K562 (cell line): ENCODE data around the gene XRN2. TPM values are rescaled to one million over a fixed set of nuclear protein-coding genes. Genes with fewer than 3 reads are reported as not detected.

ENCODE experiments used
- ATAC-seq: fragments of 200-7000 bp; cut with Tn5 transposase; 3 replicates; pipeline ENCODE4 v1.9.1; 2020; ENCODE audit warnings: moderate library complexity
- BruUV-seq: library from RNA; stranded (reverse); fragments of 400-500 nt; replicated peaks from 2 replicates; lab custom pipeline; 2021; lab: Mats Ljungman, UMichigan
- CTCF ChIA-PET: fragments of 300-600 bp; formaldehyde crosslinking; extraction: SDS; loops from one replicate; lab custom pipeline; 2021; ENCODE audit warnings: low intra/inter-chr PET ratio; lab: Yijun Ruan, JAX
- POLR2A ChIA-PET: fragments of 300-600, 350-650 bp; sonication (Branson Sonifier 250); formaldehyde crosslinking; extraction: SDS; loops from one replicate; lab custom pipeline; 2021; ENCODE audit warnings: antibody characterized with exemption, inconsistent platforms; lab: Yijun Ruan, JAX
- DNase-seq, 4 experiments: peaks; one replicate each; pipeline versions ENCODE4 v3.0.0 to v3.0.0-alpha.2; 2011 to 2018; ENCODE audit warnings: low spot score in 3 of 4, mixed read lengths in 3 of 4; ENCODE audit errors: extremely low read depth in 1 of 4
- FAIRE-seq: peaks from 2 replicates; lab custom pipeline; 2011; peaks lifted over from hg19 to GRCh38; lab: Jason Lieb, UNC
- H2AFZ ChIP-seq: 2 replicates; pipeline ENCODE4 v1.6.0; 2011; ENCODE audit warnings: low read depth, low read length, control low read depth, inconsistent platforms
- H3K27ac ChIP-seq: fragments of 200-600 bp; 3 replicates; pipeline ENCODE4 v1.8.0; 2011; ENCODE audit warnings: low read depth, mild to moderate bottlenecking, control low read depth, inconsistent platforms, low read length, moderate library complexity, mixed read lengths; ENCODE audit errors: extremely low read depth
- H3K27me3 ChIP-seq, 2 experiments: fragments of 300-600 bp in 1 of 2; 2 replicates in 1 of 2; 3 replicates in 1 of 2; pipeline versions ENCODE4 v1.6.0 to v1.8.0; 2011; ENCODE audit warnings: inconsistent platforms in 2 of 2, low read length in 2 of 2, mild to moderate bottlenecking in 1 of 2, mixed read lengths in 1 of 2, moderate library complexity in 1 of 2; ENCODE audit not compliant: control insufficient read depth in 2 of 2, insufficient read depth in 2 of 2
- H3K36me3 ChIP-seq: fragments of 300-600 bp; 3 replicates; pipeline ENCODE4 v1.8.0; 2011; ENCODE audit warnings: mild to moderate bottlenecking, low read length, inconsistent platforms; ENCODE audit not compliant: control insufficient read depth, insufficient read depth
- H3K4me1 ChIP-seq, 2 experiments: fragments of 200-600 bp in 1 of 2; replicated peaks in 1 of 2; 2 replicates in 1 of 2; 3 replicates in 1 of 2; pipeline versions ENCODE4 v1.5.1 to v1.8.0; 2011; ENCODE audit warnings: inconsistent platforms in 2 of 2, low read length in 2 of 2, mild to moderate bottlenecking in 1 of 2, mixed read lengths in 1 of 2, moderate library complexity in 1 of 2; ENCODE audit not compliant: control insufficient read depth in 2 of 2, insufficient read depth in 2 of 2
- H3K4me2 ChIP-seq: 2 replicates; pipeline ENCODE4 v1.6.1; 2011; ENCODE audit warnings: low read length, control low read depth, inconsistent platforms, mixed read lengths; ENCODE audit not compliant: insufficient read depth
- H3K4me3 ChIP-seq: fragments of 200-600 bp; sonication (generic), shearing (Covaris generic); 2 replicates; pipeline ENCODE4 v1.5.1; 2016; ENCODE audit warnings: control low read depth, inconsistent platforms
- H3K79me2 ChIP-seq: fragments of 200-600 bp; 3 replicates; pipeline ENCODE4 v1.8.0; 2011; ENCODE audit warnings: low read length, inconsistent platforms; ENCODE audit not compliant: control insufficient read depth, insufficient read depth
- H3K9ac ChIP-seq, 2 experiments: 2 replicates each; pipeline versions ENCODE4 v1.6.0 to v1.6.1; 2011; ENCODE audit warnings: low read depth in 2 of 2, low read length in 2 of 2, control low read depth in 1 of 2, inconsistent platforms in 1 of 2, mild to moderate bottlenecking in 1 of 2, mixed read lengths in 1 of 2; ENCODE audit not compliant: insufficient read depth in 1 of 2
- H3K9me1 ChIP-seq: one replicate; pipeline ENCODE4 v1.6.0; 2011; ENCODE audit warnings: inconsistent platforms, mild to moderate bottlenecking, low read length, moderate library complexity; ENCODE audit not compliant: control insufficient read depth, insufficient read depth
- H3K9me3 ChIP-seq: replicated peaks from 2 replicates; pipeline ENCODE4 v1.5.1; 2011; ENCODE audit warnings: low read depth, low read length, inconsistent platforms; ENCODE audit not compliant: control insufficient read depth, insufficient read depth
- H4K20me1 ChIP-seq: replicated peaks from 2 replicates; pipeline ENCODE4 v1.6.1; 2011; ENCODE audit warnings: low read length, inconsistent platforms, mixed read lengths; ENCODE audit not compliant: control insufficient read depth, insufficient read depth
- CREM ChIP-seq: IDR thresholded peaks from 2 replicates; pipeline ENCODE4 v1.6.1; 2014; ENCODE audit warnings: antibody characterized with exemption, low read depth
- DNMT1 ChIP-seq: fragments of 450-650 bp; IDR thresholded peaks from 2 replicates; pipeline ENCODE4 v1.6.1; 2016; ENCODE audit warnings: antibody characterized with exemption, mild to moderate bottlenecking
- IRF2 ChIP-seq: sonication (generic); formaldehyde crosslinking; IDR thresholded peaks from 2 replicates; pipeline ENCODE4 v1.8.1; 2022; ENCODE audit warnings: mild to moderate bottlenecking, missing genetic modification reagents
- LEF1 ChIP-seq: fragments of 450-650 bp; IDR thresholded peaks from 2 replicates; pipeline ENCODE4 v1.6.1; 2016; ENCODE audit warnings: mild to moderate bottlenecking
- MBD2 ChIP-seq: sonication (generic); IDR thresholded peaks from 2 replicates; pipeline ENCODE4 v1.6.1; 2016; ENCODE audit warnings: low read depth, borderline replicate concordance
- PTTG1 ChIP-seq: fragments of 450-650 bp; IDR thresholded peaks from 2 replicates; pipeline ENCODE4 v1.6.1; 2016; ENCODE audit warnings: low read depth, mild to moderate bottlenecking, missing genetic modification characterization, missing compliant biosample characterization
- RBM22 ChIP-seq: fragments of 200-400 bp; formaldehyde crosslinking; IDR thresholded peaks from 2 replicates; pipeline ENCODE4 v1.6.1; 2018; ENCODE audit warnings: low read length, low read depth; ENCODE audit not compliant: poor library complexity, severe bottlenecking
- SMAD2 ChIP-seq: fragments of 150-350 bp; IDR thresholded peaks from 2 replicates; pipeline ENCODE4 v1.6.1; 2014; ENCODE audit warnings: low read depth, mild to moderate bottlenecking, low read length
- ZFP1 ChIP-seq: fragments of 450-650 bp; formaldehyde crosslinking; IDR thresholded peaks from 2 replicates; pipeline ENCODE4 v1.4.0; 2020; ENCODE audit warnings: mild to moderate bottlenecking, mixed read lengths
- ZKSCAN3 ChIP-seq: fragments of 250-450 bp; sonication (Bioruptor Pico); IDR thresholded peaks from 2 replicates; pipeline ENCODE4 v1.4.0; 2020
- ZNF431 ChIP-seq: sonication (generic); formaldehyde crosslinking; IDR thresholded peaks from 2 replicates; pipeline ENCODE4 v1.8.0; 2022; ENCODE audit warnings: mild to moderate bottlenecking, missing genetic modification reagents
- ZNF707 ChIP-seq: fragments of 250-450 bp; sonication (Bioruptor Pico); conservative IDR thresholded peaks from 2 replicates; pipeline ENCODE4 v1.8.0; 2022; ENCODE audit warnings: inconsistent platforms, mild to moderate bottlenecking, moderate library complexity
- WGBS: fragments of 100-300 bp; shearing (Covaris generic); methylation state at CpG from one replicate; pipeline ENCODE4 v1.1.6; 2016; ENCODE audit warnings: low coverage, mixed read lengths; ENCODE audit not compliant: insufficient coverage; ENCODE audit errors: missing lambda C conversion rate; 5-methylcytosine and 5-hydroxymethylcytosine counted together
- in situ Hi-C: fragments of 300-500 bp; cut with MboI; formaldehyde crosslinking; loops from 4 replicates; pipeline ENCODE4 v1.15.0; 2018; ENCODE audit warnings: inconsistent platforms, mixed read lengths
- intact Hi-C: fragments of 100-400 bp; cut with micrococcal nuclease; formaldehyde crosslinking; loops from 2 replicates; pipeline ENCODE4 v1.14.2; 2022
- polyA plus RNA-seq, 8 experiments: library from polyadenylated mRNA; depleted of rRNA in 4 of 8; stranded (reverse) in 5 of 8; unstranded in 3 of 8; fragments of >200 nt; fragmentation: Nextera tagmentation in 2 of 8; fragmentation: Illumina TruSeq in 1 of 8; extraction: Ambion mirVana in 2 of 8; extraction: Trizol in 1 of 8; gene quantifications; 2 replicates each; pipeline versions ENCODE4 v1.2.1 to v1.2.3, GENCODE V29; 2011 to 2014; ENCODE audit warnings: inconsistent platforms in 1 of 8, missing spikeins in 1 of 8
- total RNA-seq, 7 experiments: library from RNA; depleted of rRNA in 6 of 7; stranded (reverse); fragments of >200 nt in 6 of 7; fragmentation: Illumina TruSeq in 2 of 7; extraction: Trizol in 2 of 7; gene quantifications; 2 replicates each; pipeline versions ENCODE4 v1.2.1 to v1.2.3, GENCODE V29; 2011 to 2021; ENCODE audit warnings: low replicate concordance in 1 of 7
- TF ChIP-seq, protein P1 (sequence below), 2 experiments: fragments of 450-650 bp in 1 of 2; sonication (generic) in 1 of 2; formaldehyde crosslinking; conservative IDR thresholded peaks; 2 replicates each; pipeline versions ENCODE4 v1.4.0 to v1.8.1; 2020 to 2022; ENCODE audit warnings: mild to moderate bottlenecking in 1 of 2, missing genetic modification reagents in 1 of 2

XRN2 gene
- total and polyA plus RNA-seq, 9 of the 15 experiments (the other 6 are each of a cell fraction or from before 2014, with no cell fraction given): 41.8 to 67.3 (median 51.4) TPM

DNA sequence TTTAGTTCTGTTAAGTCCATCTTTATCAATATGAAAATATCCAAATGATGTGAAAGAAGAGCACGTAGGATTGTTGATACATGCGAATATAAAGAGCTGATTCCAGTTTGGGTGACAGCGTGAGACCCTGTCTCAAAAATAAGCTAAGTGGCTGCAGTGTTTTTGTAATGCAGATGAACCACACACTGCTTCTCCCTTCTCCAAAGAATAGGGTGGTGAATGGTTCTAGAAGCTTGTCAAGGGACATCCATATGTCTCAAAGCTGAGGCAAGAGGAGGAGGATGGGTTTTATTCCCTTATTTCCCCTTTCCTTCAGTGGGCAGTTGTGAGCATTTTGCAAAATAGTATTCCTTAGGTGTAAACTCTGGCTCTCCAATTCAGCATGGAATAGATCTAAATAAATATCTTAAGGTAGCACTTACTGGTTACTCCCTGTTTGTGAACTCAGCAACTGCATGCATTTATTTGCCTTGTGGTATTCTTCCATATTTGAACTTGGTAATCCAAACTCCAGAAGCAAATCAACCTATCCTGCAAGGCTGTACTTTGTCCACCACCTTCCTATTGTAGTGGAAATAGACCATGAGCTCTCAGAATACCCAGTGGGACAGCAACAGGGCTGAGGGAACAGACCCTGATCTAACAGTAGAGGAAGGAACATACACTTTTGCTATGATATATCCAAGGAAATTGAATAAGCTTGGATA lies 38.0 kb downstream of the XRN2 start:
- ATAC-seq (no peak), FAIRE-seq (no peak)
- no peaks in the 10 kb centered on the region for H3K79me2 ChIP-seq
- no peaks in the 10 kb centered on the region for H3K4me1 ChIP-seq
- CTCF ChIA-PET: no interaction called here
- no peaks in the 10 kb centered on the region for H3K27me3 ChIP-seq
- POLR2A ChIA-PET: interaction anchor here (0.7 kb wide), 1 partner anchor 25 kb away, joined by 3 read pairs; no protein-coding TSS in a partner anchor
- in situ Hi-C loops: no loop called here
- H3K9ac ChIP-seq: no peak overlapping the region
- H4K20me1 ChIP-seq: no peaks in the 10 kb centered on the region
- H3K36me3 ChIP-seq: peaks cover 78% of the 10 kb centered on the region
- H2AFZ ChIP-seq: no peak overlapping the region
- no peak for TF ChIP-seq ZFP1 (CRISPR knock-in tag)
- TF ChIP-seq ZKSCAN3: no peak
- TF ChIP-seq PTTG1 (tag): no peak
- TF ChIP-seq, protein P1, sequence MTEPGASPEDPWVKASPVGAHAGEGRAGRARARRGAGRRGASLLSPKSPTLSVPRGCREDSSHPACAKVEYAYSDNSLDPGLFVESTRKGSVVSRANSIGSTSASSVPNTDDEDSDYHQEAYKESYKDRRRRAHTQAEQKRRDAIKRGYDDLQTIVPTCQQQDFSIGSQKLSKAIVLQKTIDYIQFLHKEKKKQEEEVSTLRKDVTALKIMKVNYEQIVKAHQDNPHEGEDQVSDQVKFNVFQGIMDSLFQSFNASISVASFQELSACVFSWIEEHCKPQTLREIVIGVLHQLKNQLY (CRISPR knock-in tag; conservative IDR thresholded peaks at IDR 0.05): no peak
- TF ChIP-seq DNMT1: no peak
- no peak for TF ChIP-seq CREM
- no peak for TF ChIP-seq ZNF707 (CRISPR knock-in tag)
- no peak for TF ChIP-seq SMAD2
- no peak for TF ChIP-seq RBM22
- TF ChIP-seq LEF1: no peak
- TF ChIP-seq MBD2: no peak
- TF ChIP-seq IRF2 (CRISPR knock-in tag): no peak
- TF ChIP-seq ZNF431 (CRISPR knock-in tag): no peak
- TF ChIP-seq, all 486 proteins: peak for 0
- no peak overlapping the region for H3K4me3 ChIP-seq
- H3K4me2 ChIP-seq: no peak overlapping the region
- WGBS: 98% methylated on average over 3 of the region's 3 CpGs
- no TSS peak for BruUV-seq
- no peak for DNase-seq
- no peaks in the 10 kb centered on the region for H3K9me3 ChIP-seq
- intact Hi-C loops: no loop called here
- no peaks in the 10 kb centered on the region for H3K9me1 ChIP-seq
- no peak overlapping the region for H3K27ac ChIP-seq
